Lower lobe of right lung (tissue), 2 donors: Measurements from ENCODE around the gene RIN2. TPM values are rescaled to one million over a fixed set of nuclear protein-coding genes. Genes with fewer than 3 reads are reported as not detected.
A peak's percentile ranks its signal among the peaks of the same experiment; 100 is the strongest.

Source experiments
- ATAC-seq, 2 donors: fragments of 200-7000 bp; cut with Tn5 transposase; one replicate each; pipeline ENCODE4 v1.9.1; 2020 to 2022; ENCODE audit warnings: mild to moderate bottlenecking in 2 of 2, moderate library complexity in 2 of 2
- DNase-seq: peaks from one replicate; pipeline ENCODE4 v3.0.0-alpha.2; 2020
- H3K27ac ChIP-seq: fragments of 200-600 bp; one replicate; pipeline ENCODE4 v1.8.0; 2022
- H3K27me3 ChIP-seq: fragments of 200-600 bp; one replicate; pipeline ENCODE4 v1.8.0; 2022; ENCODE audit warnings: low read depth
- H3K36me3 ChIP-seq: fragments of 200-600 bp; one replicate; pipeline ENCODE4 v1.8.0; 2022; ENCODE audit warnings: mild to moderate bottlenecking
- H3K4me1 ChIP-seq: fragments of 200-600 bp; one replicate; pipeline ENCODE4 v1.8.0; 2022
- H3K4me3 ChIP-seq: fragments of 200-600 bp; one replicate; pipeline ENCODE4 v1.8.0; 2022; ENCODE audit warnings: mild to moderate bottlenecking
- H3K9me3 ChIP-seq: fragments of 200-600 bp; one replicate; pipeline ENCODE4 v1.8.0; 2022
- intact Hi-C: fragments of 100-400 bp; cut with DNase I; formaldehyde crosslinking; loops from one replicate; pipeline ENCODE4 v1.11.0; 2022
- total RNA-seq: library from RNA; stranded (reverse); fragmentation: NEBNext Ultra II Directional; extraction: Animal tissue kit (Norgen Biotek cat#: 25700); gene quantifications from one replicate; pipeline ENCODE4 v1.2.1, GENCODE V29; 2021
- TF ChIP-seq, protein P1 (sequence below): fragments of 200-600 bp; IDR thresholded peaks from one replicate; pipeline ENCODE4 v1.8.0; 2022; ENCODE audit warnings: antibody characterized with exemption, mild to moderate bottlenecking
- donor health status: DM: no; HTN: yes; CAD: no; lungs with severe emphysema.

Gene RIN2
- total RNA-seq, 1 donor from 2014 or later = 101 TPM

DNA sequence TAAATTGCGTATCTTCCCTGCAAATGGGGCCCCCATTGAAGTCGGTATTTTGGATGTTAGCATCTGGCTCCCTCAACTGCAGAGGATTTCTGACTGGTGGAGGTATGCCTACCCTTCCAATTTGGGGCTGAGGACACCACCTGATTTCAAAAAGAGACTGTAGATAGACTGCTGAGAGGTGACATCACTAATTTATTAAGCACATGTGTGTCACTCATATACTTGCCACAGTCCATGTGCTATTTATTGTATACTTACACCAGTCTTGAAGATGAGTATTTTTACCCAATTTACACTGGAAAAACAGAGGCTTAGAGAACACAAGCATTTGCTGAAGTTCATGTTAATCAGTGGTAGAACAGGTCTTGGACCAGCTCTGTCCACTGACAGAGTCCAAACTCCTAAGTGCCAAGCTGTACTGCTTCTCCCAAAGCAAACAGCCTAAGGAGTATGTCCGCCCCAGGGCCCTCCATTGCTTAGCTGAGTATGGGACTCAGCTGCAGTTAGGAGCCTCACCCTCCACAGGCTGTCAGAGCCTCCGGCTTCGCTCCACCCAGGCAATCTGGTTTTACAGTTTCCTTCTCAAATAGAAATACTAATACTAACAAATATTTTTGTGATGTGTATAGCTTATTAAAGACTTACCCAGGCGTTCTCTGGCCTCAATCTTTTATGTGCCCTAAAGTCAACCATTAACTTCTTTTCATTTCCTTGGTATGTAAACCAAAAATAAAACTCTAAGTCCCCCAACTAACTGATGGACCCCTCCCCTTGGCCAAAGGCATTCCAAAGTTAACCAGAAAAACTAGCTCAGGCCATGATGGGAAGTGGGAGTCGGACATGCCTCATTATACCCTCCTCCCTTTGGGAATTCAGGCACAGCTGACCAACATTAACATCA lies 17.5 kb downstream of the RIN2 start:
- H3K4me3 ChIP-seq = no peak overlapping the region
- no peaks in the 10 kb centered on the region for H3K9me3 ChIP-seq
- H3K4me1 ChIP-seq = peaks cover 45% of the 10 kb centered on the region
- DNase-seq (peak; percentile 52), ATAC-seq (peak; percentile 73 to 78)
- TF ChIP-seq, protein P1, sequence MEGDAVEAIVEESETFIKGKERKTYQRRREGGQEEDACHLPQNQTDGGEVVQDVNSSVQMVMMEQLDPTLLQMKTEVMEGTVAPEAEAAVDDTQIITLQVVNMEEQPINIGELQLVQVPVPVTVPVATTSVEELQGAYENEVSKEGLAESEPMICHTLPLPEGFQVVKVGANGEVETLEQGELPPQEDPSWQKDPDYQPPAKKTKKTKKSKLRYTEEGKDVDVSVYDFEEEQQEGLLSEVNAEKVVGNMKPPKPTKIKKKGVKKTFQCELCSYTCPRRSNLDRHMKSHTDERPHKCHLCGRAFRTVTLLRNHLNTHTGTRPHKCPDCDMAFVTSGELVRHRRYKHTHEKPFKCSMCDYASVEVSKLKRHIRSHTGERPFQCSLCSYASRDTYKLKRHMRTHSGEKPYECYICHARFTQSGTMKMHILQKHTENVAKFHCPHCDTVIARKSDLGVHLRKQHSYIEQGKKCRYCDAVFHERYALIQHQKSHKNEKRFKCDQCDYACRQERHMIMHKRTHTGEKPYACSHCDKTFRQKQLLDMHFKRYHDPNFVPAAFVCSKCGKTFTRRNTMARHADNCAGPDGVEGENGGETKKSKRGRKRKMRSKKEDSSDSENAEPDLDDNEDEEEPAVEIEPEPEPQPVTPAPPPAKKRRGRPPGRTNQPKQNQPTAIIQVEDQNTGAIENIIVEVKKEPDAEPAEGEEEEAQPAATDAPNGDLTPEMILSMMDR = no peak
- no peaks in the 10 kb centered on the region for H3K27me3 ChIP-seq
- no peak overlapping the region for H3K27ac ChIP-seq
- H3K36me3 ChIP-seq = no peaks in the 10 kb centered on the region
- intact Hi-C loops = no loop called here

DNA sequence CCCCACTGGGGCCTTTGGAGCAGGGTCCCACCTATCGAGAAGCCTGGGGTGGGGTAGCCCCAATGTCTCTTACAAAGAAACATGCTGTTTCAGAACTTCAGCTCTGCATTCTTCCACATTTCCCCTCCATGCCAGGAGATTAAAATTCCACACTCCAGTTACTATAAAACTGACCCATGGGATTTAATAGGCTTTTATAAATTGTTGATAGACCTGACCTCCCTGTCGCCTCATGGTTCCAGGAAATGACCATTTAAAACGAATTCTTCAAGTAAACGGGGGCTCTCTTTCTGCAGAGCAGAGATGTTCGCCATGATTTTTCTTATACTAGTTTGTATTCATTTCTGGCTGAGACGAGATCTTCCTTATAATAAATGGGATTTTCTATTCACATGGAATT lies 19.3 kb downstream of the RIN2 start:
- intact Hi-C loops = no loop called here

DNA sequence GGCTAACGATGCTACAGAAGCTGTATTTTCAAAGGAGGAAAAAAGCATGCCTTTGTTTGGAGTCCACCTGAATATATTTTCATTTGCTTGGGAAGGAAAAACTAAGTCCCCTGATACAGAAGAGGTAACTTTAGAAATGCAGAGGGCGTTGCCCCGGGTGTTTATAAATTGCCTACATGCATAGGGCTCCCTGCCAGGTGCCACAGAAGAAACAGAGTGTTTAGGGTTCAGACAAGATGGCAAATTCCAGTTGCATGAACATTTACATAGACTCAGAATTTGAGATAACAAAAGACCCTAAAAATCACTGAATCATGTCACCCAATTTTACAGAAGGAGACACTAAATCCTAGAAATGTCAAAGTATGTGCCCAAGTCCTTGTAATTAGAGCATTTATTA lies 19.9 kb downstream of the RIN2 start:
- intact Hi-C loops = no loop called here
- H3K9me3 ChIP-seq = no peaks in the 10 kb centered on the region

More for the DNA sequence above, 19.3 kb downstream of the RIN2 start:
- Histone ChIP-seq H3K27ac (no peak overlapping the region), H3K36me3 (no peaks in the 10 kb centered on the region), H3K9me3 (no peaks in the 10 kb centered on the region), H3K27me3 (no peaks in the 10 kb centered on the region), H3K4me1 (peaks cover 45% of the 10 kb centered on the region), H3K4me3 (no peak overlapping the region)
- TF ChIP-seq, protein P1 = no peak
- DNase-seq = no peak
- ATAC-seq = no peak

DNA sequence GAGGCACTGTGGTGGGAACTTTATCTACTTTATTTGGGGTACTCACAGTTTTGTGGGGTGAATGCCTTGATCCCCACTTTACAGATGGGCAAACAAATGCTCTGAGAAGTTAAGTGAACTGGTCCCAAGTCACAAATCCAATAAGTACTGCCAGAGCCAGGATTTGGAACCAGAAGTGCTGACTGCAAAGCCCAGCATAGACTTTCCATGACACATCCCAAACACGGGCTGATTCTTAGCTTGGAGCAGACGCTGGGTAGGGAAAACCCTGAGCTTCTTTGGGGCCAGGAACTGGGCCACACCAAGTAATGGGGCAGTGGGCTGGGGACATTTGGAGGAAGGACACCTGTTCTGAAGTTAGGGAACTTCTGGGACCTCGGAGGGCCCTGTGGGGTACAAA lies 20.3 kb downstream of the RIN2 start:
- Histone ChIP-seq H3K4me1 (peaks cover 49% of the 10 kb centered on the region), H3K36me3 (no peaks in the 10 kb centered on the region), H3K4me3 (no peak overlapping the region), H3K27me3 (no peaks in the 10 kb centered on the region), H3K27ac (no peak overlapping the region), H3K9me3 (no peaks in the 10 kb centered on the region)
- peak; percentile 20 for ATAC-seq
- no peak for DNase-seq
- intact Hi-C loops = no loop called here
- TF ChIP-seq, protein P1 = no peak

More for the DNA sequence above, 19.9 kb downstream of the RIN2 start:
- H3K36me3 ChIP-seq = no peaks in the 10 kb centered on the region
- ATAC-seq = no peak
- no peak for DNase-seq
- H3K4me3 ChIP-seq = no peak overlapping the region
- H3K4me1 ChIP-seq = peaks cover 45% of the 10 kb centered on the region
- TF ChIP-seq, protein P1 = no peak
- no peaks in the 10 kb centered on the region for H3K27me3 ChIP-seq
- no peak overlapping the region for H3K27ac ChIP-seq

DNA sequence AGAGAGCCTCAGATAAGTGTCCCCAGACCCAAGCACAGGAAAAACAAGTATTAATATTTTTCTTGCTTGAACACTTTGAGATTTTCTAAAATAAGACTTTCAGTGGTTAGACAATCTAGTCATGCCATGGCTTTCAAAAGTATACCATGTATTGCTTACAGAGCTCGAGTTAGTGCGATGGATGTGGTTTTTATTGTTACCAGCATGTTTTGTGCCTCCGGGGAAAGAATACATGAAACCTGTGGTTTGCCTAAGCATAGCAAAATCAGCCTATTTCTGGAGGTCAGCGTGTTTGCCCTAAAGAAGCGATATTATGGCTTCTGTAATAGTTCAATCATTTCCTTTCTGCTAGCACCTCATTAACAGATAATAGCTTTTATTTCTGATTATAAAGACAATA lies 21.6 kb downstream of the RIN2 start:
- intact Hi-C loops = loop anchor here (10.0 kb wide), 1 partner anchor 195 kb away; no protein-coding TSS in a partner anchor
- TF ChIP-seq, protein P1 = no peak
- H3K36me3 ChIP-seq = no peaks in the 10 kb centered on the region
- peaks cover 53% of the 10 kb centered on the region for H3K4me1 ChIP-seq
- no peak overlapping the region for H3K4me3 ChIP-seq
- no peak overlapping the region for H3K27ac ChIP-seq
- no peak for ATAC-seq
- no peaks in the 10 kb centered on the region for H3K27me3 ChIP-seq
- DNase-seq = no peak
- H3K9me3 ChIP-seq = no peaks in the 10 kb centered on the region
